Thymus (tissue), 11 donors: Measurements from ENCODE around the gene ZBED1. TPM values are rescaled to one million over a fixed set of nuclear protein-coding genes. Genes with fewer than 3 reads are reported as not detected.
"Not testable (repeated sequence)": the region's sequence is repeated elsewhere in the genome, so short reads cannot be mapped to it uniquely, and the experiment has no call there.

Experiments
- DNase-seq, 9 donors: peaks; one replicate each; pipeline ENCODE4 v3.0.0-alpha.2; 2013; ENCODE audit warnings: low spot score in 9 of 9, low read depth in 6 of 9, missing footprints in 1 of 9
- H3K27ac ChIP-seq, 2 donors: one replicate each; pipeline ENCODE4 v1.5.1; 2013; ENCODE audit warnings: control low read depth in 1 of 2, low read depth in 1 of 2, low read length in 1 of 2, mild to moderate bottlenecking in 1 of 2, moderate library complexity in 1 of 2
- H3K27me3 ChIP-seq, 2 donors: one replicate each; pipeline ENCODE4 v1.5.1; 2013; ENCODE audit warnings: low read length in 1 of 2; ENCODE audit not compliant: control insufficient read depth in 2 of 2, insufficient read depth in 1 of 2
- H3K36me3 ChIP-seq, 2 donors: one replicate each; pipeline ENCODE4 v1.5.1; 2013; ENCODE audit warnings: low read length in 1 of 2, mild to moderate bottlenecking in 1 of 2, moderate library complexity in 1 of 2; ENCODE audit not compliant: control insufficient read depth in 2 of 2, insufficient read depth in 2 of 2
- H3K4me1 ChIP-seq, 2 donors: one replicate each; pipeline ENCODE4 v1.5.1; 2013; ENCODE audit warnings: low read length in 2 of 2; ENCODE audit not compliant: control insufficient read depth in 2 of 2, insufficient read depth in 2 of 2
- H3K4me3 ChIP-seq, 2 donors: one replicate each; pipeline ENCODE4 v1.5.1; 2013; ENCODE audit warnings: low read length in 2 of 2, control low read depth in 1 of 2, mild to moderate bottlenecking in 1 of 2
- H3K9me3 ChIP-seq, 2 donors: one replicate each; pipeline ENCODE4 v1.5.1; 2013; ENCODE audit warnings: low read length in 1 of 2, mild to moderate bottlenecking in 1 of 2; ENCODE audit not compliant: control insufficient read depth in 2 of 2, insufficient read depth in 1 of 2
- WGBS: extraction: QIAGEN DNeasy Blood & Tissue Kit; methylation state at CpG from one replicate; pipeline ENCODE4 v1.1.7; 2013; 5-methylcytosine and 5-hydroxymethylcytosine counted together
- polyA plus RNA-seq: library from polyadenylated mRNA; stranded (reverse); fragments of 200-250 nt; gene quantifications from one replicate; pipeline ENCODE4 v1.2.3, GENCODE V29; 2013
- total RNA-seq: library from RNA; stranded (reverse); fragments of 120-200 nt; gene quantifications from one replicate; pipeline ENCODE4 v1.2.4, GENCODE V29; 2013
- donor health status: healthy.

ZBED1 gene
- total and polyA plus RNA-seq, 2 donors: 17.4 to 23.7 TPM

DNA sequence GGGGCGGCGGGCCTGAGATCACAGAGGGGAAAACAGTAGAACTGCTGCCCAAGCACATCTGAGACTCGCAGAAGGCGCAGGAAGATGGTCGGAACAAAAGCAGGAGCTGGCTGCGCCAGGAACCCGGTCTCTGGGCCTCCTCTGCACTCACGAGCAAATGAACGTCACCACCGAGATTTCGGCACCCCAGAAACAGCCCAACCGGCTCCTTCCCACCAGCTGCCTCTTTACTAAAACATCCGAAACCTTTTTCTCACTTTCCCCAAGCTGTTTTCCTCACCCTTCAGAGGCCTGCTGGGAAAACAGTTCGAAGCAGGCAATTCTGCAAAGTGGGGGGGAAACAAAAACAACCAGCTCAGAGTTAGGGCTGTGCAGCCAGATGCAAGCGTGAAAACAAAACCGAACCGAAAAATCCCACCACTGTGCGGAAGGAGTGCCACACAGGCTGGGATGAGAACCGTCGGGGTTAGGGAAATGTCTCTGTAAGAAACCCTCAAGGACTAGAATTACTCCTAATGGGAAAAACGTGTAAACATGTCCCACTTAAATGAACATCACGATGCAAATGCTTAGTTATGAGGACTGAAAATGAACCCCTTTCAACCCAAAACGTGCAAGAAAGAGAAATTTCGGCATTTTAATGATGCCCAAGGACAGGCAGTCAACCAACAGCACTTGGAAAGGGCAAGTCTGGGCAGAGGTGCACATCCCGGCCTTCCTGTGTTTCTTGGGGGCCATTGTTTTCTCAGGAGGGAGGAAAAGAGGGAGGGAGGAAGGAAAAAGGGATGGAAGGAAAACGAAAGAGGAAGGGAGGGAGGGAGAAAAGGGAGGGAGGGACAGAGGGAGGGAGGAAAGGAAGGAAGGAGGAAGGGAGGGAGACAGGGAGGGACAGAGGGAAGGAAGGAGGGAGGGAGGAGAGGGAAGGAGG, 15.8 kb downstream of the ZBED1 start:
- Histone ChIP-seq H3K4me1 (no peaks in the 10 kb centered on the region), H3K27me3 (no peaks in the 10 kb centered on the region), H3K27ac (peak overlapping the region in 1 of 2 donors; percentile 49), H3K4me3 (no peak overlapping the region), H3K36me3 (peaks cover 34 to 50% of the 10 kb centered on the region in 2 donors), H3K9me3 (peaks cover 0 to 2% of the 10 kb centered on the region in 2 donors)
- no peak for DNase-seq
- 90% methylated on average over 26 of the region's 26 CpGs for WGBS

DNA sequence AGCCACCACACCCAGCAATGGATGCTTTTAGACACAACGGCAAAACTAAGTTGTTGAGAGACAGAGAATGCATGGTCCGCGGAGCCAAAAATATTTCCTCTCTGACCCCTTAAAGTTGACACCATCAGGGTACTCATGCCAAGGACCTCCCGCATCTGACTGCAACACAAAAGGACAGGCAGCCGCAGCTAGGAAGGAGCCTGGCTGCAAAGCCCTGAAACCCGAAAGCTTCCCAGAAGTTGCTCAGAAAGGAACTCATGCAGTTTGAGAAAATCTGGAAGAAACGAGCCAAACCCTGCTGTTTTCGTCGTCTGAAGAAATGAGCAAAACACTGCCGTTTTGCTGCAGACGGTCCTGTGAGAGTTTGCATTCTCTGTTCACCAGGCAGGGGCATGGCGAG, 16.5 kb downstream of the ZBED1 start:
- no peaks in the 10 kb centered on the region for H3K9me3 ChIP-seq
- WGBS: 94% methylated on average over 12 of the region's 12 CpGs
- no peak for DNase-seq
- H3K4me1 ChIP-seq: no peaks in the 10 kb centered on the region
- H3K4me3 ChIP-seq: no peak overlapping the region
- no peaks in the 10 kb centered on the region for H3K27me3 ChIP-seq
- peak overlapping the region in 1 of 2 donors; percentile 31 for H3K27ac ChIP-seq
- peaks cover 26 to 43% of the 10 kb centered on the region in 2 donors for H3K36me3 ChIP-seq

DNA sequence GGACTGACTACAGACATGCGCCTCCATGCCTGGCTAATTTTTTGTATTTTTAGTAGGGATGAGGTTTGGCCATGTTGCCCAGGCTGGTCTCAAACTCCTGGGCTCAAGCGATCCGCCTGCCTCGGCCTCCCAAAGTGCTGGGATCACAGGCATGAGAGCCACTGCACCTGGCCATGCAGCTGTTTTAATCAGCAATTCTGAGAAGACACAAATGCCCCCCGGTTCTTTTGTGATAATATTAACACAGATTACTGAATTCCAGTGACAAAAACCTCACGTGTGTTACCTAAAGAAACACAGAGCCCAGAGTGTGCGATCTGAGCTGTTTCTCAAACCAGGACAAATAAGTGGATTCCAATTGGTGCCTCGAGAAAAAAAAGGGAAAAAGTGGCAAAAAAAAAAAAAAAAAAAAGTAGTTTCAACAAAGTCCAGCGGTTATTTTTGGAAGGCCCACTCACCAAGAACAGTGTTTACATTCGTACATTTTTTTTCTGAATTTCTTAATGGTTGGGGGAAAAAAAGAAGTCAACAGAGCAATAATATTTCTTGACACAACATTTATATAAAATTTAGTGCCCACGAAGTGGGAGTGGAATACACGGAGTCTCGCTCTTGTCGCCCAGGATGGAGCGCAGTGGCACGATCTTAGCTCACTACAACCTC, 17.2 kb downstream of the ZBED1 start:
- no peak overlapping the region for H3K27ac ChIP-seq
- no peak for DNase-seq
- WGBS: 90% methylated on average over 16 of the region's 16 CpGs

DNA sequence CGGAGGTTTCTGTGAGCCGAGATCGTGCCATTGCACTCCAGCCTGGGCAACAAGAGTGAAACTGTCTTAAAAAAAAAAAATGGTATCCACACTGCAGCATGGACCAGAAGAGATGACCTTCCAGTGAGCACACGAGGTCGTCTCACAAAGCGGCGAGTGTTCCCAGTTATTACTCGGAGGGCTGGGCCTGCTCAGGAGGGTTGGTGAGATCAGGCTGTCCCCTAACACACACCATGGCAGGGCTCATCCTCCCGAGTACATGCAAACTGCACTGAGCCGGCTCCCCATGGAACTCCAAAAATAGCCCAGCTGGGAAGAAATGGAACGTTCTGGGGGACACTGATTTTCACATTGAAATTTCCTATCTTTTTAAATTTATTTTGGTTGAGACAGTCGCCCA, 19.2 kb downstream of the ZBED1 start:
- not testable (repeated sequence) for H3K9me3 ChIP-seq, H3K27me3 ChIP-seq, H3K27ac ChIP-seq, H3K4me3 ChIP-seq, H3K4me1 ChIP-seq, DNase-seq
- 96% methylated on average over 12 of the region's 12 CpGs for WGBS
- H3K36me3 ChIP-seq: peaks cover 5 to 16% of the 10 kb centered on the region in 2 donors

More for the DNA sequence above, 17.2 kb downstream of the ZBED1 start:
- Histone ChIP-seq H3K9me3 (no peaks in the 10 kb centered on the region), H3K27me3 (no peaks in the 10 kb centered on the region), H3K4me3 (no peak overlapping the region), H3K4me1 (no peaks in the 10 kb centered on the region), H3K36me3 (peaks cover 20 to 36% of the 10 kb centered on the region in 2 donors)

DNA sequence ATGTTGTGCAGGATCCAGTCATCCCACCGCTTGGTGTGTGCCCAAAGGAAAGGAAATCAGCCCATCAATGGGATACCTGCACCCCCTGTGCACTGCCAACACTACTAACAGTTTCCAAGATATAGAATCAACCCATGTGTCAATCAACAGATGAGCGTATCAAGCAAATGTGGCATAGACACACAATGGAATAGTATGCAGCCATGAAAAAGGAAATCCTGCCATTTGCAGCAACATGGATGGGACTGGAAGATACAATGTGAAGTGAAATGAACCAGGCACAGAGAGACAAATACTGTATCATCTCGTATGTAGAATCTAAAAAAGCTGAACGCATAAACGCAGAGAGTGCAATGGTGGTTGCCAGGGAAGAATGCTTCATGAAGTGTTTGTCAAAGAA, 20.8 kb downstream of the ZBED1 start:
- H3K27me3 ChIP-seq, H3K27ac ChIP-seq, H3K4me3 ChIP-seq, DNase-seq, H3K4me1 ChIP-seq, H3K9me3 ChIP-seq: not testable (repeated sequence)
- peaks cover 0 to 15% of the 10 kb centered on the region in 2 donors for H3K36me3 ChIP-seq
- 93% methylated on average over 5 of the region's 5 CpGs for WGBS

DNA sequence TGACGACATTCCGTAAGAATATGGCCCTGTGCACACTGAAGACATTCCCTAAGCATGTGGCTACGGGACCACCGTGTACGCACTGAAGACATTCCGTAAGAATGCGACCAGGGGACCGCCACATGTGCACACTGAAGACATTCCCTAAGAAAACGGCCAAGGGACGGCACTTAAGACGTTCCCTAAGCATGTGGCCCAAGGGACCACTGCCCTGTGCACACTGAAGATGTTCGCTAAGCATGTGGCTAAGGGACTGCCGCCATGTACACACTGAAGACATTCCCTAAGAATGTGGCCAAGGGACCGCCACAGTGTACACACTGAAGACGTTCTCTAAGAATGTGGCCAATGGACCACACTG, 21.4 kb downstream of the ZBED1 start:
- Histone ChIP-seq H3K36me3 (peaks cover 0 to 10% of the 10 kb centered on the region in 2 donors), H3K4me3 (no peak overlapping the region), H3K27me3 (no peaks in the 10 kb centered on the region), H3K27ac (no peak overlapping the region), H3K9me3 (no peaks in the 10 kb centered on the region), H3K4me1 (no peaks in the 10 kb centered on the region)
- 98% methylated on average over 15 of the region's 15 CpGs for WGBS
- no peak for DNase-seq

DNA sequence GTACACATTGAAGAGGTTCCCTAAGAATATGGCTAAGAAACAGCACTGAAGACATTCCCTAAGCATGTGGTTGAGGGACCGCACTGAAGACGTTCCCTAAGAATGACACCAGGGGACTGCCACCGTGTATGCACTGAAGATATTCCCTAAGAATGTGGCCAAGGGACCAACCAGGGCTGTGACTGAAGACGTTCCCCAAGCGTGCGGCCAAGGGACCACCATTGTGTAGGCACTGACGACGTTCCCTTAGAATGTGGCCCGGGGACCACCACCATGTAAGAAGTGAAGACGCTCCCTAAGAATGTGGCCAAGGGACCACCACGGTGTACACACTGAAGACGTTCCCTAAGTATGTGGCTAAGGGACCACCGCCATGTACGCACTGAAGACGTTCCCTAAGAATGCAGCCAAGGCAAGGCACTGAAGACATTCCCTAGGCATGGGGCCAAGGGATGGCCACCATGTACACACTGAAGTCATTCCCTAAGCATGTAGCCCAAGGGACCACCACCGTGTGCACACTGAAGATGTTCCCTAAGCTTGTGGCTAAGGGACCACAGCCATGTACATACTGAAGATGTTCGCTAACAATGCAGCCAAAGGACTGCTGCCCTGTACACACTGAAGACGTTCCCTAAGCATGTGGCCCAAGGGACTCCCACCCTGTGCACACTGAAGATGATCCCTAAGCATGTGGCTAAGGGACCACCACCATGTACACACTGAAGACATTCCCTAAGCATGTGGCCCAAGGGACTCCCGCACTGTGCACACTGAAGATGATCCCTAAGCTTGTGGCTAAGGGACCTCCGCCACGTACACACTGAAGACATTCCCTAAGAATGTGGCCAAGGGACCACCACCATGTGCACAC, 22.0 kb downstream of the ZBED1 start:
- WGBS: 94% methylated on average over 21 of the region's 21 CpGs
- no peaks in the 10 kb centered on the region for H3K4me1 ChIP-seq

DNA sequence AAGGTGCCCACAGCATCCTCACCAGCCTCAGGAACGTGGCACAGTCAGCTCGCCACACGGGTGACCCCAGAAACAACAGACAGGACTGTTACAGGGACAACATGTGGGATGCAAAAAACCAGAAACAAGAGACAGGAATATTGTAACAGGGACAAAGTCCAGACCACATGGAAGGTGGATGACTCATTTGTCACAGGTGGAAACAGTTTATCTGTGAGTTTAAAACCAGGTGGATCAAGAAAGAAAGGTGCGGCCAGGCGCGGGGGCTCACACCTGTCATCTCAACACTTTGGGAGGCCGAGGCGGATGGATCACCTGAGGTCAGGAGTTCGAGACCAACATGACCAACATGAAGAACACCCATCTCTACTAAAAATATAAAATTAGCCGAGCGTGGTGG, 23.5 kb downstream of the ZBED1 start:
- H3K36me3 ChIP-seq, H3K9me3 ChIP-seq, H3K4me3 ChIP-seq, H3K27me3 ChIP-seq, H3K4me1 ChIP-seq, H3K27ac ChIP-seq, DNase-seq: not testable (repeated sequence)
- 98% methylated on average over 11 of the region's 11 CpGs for WGBS

More for the DNA sequence above, 22.0 kb downstream of the ZBED1 start:
- no peaks in the 10 kb centered on the region for H3K27me3 ChIP-seq
- H3K27ac ChIP-seq: no peak overlapping the region
- no peak overlapping the region for H3K4me3 ChIP-seq
- peaks cover 0 to 7% of the 10 kb centered on the region in 2 donors for H3K36me3 ChIP-seq
- no peak for DNase-seq
- no peaks in the 10 kb centered on the region for H3K9me3 ChIP-seq
